Stimulated activated naive B cell treated with anti-CD40 and anti-IgM and Interleukin-4, amounts not matched to agents 10 μg/mL and 1 μg/mL and 100 μg/mL, for 72 hours (primary cell): ENCODE results near the gene COQ8B.

ENCODE experiments used
- ATAC-seq, 2 donors: fragments of 150-1000 bp; cut with Tn5 transposase; replicated peaks; 2 replicates each; pipeline ENCODE4 v1.10.0; 2021; ENCODE audit warnings: moderate library complexity in 1 of 2
- DNase-seq: peaks from one replicate; pipeline ENCODE4 v3.0.0; 2021
- H3K27ac Mint-ChIP-seq: one replicate; pipeline ENCODE4 v1.8.0; 2022; ENCODE audit warnings: mild to moderate bottlenecking, mixed read lengths
- H3K27me3 Mint-ChIP-seq, 2 donors: one replicate each; pipeline ENCODE4 v1.8.0; 2022; ENCODE audit warnings: mixed read lengths in 2 of 2
- H3K36me3 Mint-ChIP-seq, 2 donors: one replicate each; pipeline ENCODE4 v1.8.0; 2022; ENCODE audit warnings: mixed read lengths in 2 of 2, mild to moderate bottlenecking in 1 of 2
- H3K4me1 Mint-ChIP-seq, 2 donors: one replicate each; pipeline ENCODE4 v1.8.0; 2022; ENCODE audit warnings: mixed read lengths in 2 of 2, mild to moderate bottlenecking in 1 of 2
- H3K4me3 Mint-ChIP-seq, 2 donors: one replicate each; pipeline ENCODE4 v1.8.0; 2022; ENCODE audit warnings: mild to moderate bottlenecking in 2 of 2, mixed read lengths in 2 of 2, moderate library complexity in 1 of 2
- H3K9me3 Mint-ChIP-seq, 2 donors: one replicate each; pipeline ENCODE4 v1.8.0; 2022; ENCODE audit warnings: mixed read lengths in 2 of 2, mild to moderate bottlenecking in 1 of 2

COQ8B gene

DNA sequence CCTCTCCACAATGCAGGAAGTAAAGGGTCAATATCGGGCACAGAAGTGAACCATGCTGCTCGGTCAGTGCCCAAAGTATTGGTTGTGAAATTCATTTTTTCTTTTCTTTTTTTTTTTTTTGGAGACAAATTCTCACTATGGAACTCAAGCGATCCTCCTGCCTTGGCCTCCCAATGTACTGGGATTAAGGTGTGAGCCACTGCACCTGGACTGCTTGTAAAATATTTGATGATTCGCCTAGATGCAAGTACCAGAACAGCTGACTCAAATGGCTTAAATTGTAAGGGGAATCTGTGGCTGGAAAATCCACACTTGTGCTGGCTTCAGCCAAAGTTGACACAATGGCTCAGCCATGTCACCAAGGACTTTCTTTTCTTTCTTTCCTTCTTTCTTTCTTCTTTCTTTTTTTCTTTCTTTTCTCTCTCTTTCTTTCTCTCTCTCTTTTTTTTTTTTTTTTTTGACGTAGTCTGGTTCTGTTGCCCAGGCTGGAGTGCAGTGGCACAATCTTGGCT lies 69.9 kb downstream of the COQ8B start:
- Mint-ChIP-seq H3K27ac (no peak overlapping the region), H3K36me3 (no peaks in the 10 kb centered on the region), H3K9me3 (peaks cover 3% of the 10 kb centered on the region in 2 donors), H3K4me1 (no peaks in the 10 kb centered on the region), H3K27me3 (peaks cover 0 to 4% of the 10 kb centered on the region in 2 donors), H3K4me3 (no peak overlapping the region)
- DNase-seq (no peak), ATAC-seq (no peak)

GRCh38 chr19:40642757-40643305 lies 73.9 kb downstream of the COQ8B start:
- H3K36me3 Mint-ChIP-seq = no peaks in the 10 kb centered on the region
- no peaks in the 10 kb centered on the region for H3K9me3 Mint-ChIP-seq
- peaks cover 0 to 11% of the 10 kb centered on the region in 2 donors for H3K4me1 Mint-ChIP-seq
- DNase-seq = no peak
- H3K27ac Mint-ChIP-seq = no peak overlapping the region
- H3K4me3 Mint-ChIP-seq = no peak overlapping the region
- peaks cover 4 to 10% of the 10 kb centered on the region in 2 donors for H3K27me3 Mint-ChIP-seq
- no peak for ATAC-seq

DNA sequence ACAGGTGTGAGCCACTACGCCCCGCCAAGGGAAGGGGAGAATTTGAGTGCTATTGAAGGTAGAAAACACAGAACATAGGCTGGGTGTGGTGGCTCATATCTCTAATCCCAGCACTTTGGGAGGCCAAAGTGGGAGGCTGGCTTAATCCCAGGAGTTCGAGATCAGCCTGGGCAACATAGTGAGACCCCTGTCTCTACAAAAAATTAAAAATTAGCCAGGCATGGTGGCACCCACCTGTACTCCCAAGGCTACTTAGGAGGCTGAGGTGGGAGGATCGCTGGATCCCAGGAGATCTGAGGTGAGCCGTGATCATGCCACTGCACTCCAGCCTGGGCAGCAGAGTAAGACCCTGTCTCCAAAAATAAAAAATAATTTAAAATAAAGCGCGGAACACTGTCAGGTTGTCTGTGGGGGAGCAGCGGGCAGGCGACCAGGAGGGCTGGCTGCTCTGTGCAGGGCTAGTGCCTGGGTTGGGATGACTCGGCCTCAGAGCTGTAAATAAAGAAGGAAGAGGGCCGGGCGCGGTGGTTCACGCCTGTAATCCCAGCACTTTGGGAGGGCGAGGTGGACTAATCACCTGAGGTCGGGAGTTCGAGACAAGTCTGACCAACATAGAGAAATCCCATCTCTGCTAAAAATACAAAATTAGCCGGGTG lies 74.5 kb downstream of the COQ8B start:
- ATAC-seq = no peak
- no peak overlapping the region for H3K4me3 Mint-ChIP-seq
- H3K4me1 Mint-ChIP-seq = peaks cover 0 to 11% of the 10 kb centered on the region in 2 donors
- no peak for DNase-seq
- H3K27ac Mint-ChIP-seq = no peak overlapping the region
- H3K36me3 Mint-ChIP-seq = no peaks in the 10 kb centered on the region
- peaks cover 4 to 10% of the 10 kb centered on the region in 2 donors for H3K27me3 Mint-ChIP-seq
- H3K9me3 Mint-ChIP-seq = no peaks in the 10 kb centered on the region
